D721Med (cell line): ENCODE measurements around the gene CUX1.

ENCODE experiments used
- DNase-seq: peaks from one replicate; pipeline ENCODE4 v3.0.0; 2011; ENCODE audit warnings: low spot score; ENCODE audit not compliant: insufficient read length
- FAIRE-seq: peaks from 2 replicates; lab custom pipeline; 2011; peaks lifted over from hg19 to GRCh38; lab: Jason Lieb, UNC
- TF ChIP-seq, protein P1 (sequence below): IDR thresholded peaks from 2 replicates; pipeline ENCODE4 v1.5.1; 2012; ENCODE audit warnings: mild to moderate bottlenecking, control low read depth; ENCODE audit not compliant: insufficient read depth; ENCODE audit errors: missing control alignments

CUX1 gene

GRCh38 chr7:101853684-101854083, 36.3 kb downstream of the CUX1 start:
- FAIRE-seq (no peak), DNase-seq (no peak)
- TF ChIP-seq, protein P1, sequence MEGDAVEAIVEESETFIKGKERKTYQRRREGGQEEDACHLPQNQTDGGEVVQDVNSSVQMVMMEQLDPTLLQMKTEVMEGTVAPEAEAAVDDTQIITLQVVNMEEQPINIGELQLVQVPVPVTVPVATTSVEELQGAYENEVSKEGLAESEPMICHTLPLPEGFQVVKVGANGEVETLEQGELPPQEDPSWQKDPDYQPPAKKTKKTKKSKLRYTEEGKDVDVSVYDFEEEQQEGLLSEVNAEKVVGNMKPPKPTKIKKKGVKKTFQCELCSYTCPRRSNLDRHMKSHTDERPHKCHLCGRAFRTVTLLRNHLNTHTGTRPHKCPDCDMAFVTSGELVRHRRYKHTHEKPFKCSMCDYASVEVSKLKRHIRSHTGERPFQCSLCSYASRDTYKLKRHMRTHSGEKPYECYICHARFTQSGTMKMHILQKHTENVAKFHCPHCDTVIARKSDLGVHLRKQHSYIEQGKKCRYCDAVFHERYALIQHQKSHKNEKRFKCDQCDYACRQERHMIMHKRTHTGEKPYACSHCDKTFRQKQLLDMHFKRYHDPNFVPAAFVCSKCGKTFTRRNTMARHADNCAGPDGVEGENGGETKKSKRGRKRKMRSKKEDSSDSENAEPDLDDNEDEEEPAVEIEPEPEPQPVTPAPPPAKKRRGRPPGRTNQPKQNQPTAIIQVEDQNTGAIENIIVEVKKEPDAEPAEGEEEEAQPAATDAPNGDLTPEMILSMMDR, result no peak

- TF ChIP-seq, protein P1, result no peak
- DNase-seq (no peak), FAIRE-seq (no peak)
Observed at GRCh38 chr7:101854084-101854865, 36.8 kb downstream of the CUX1 start.

DNA sequence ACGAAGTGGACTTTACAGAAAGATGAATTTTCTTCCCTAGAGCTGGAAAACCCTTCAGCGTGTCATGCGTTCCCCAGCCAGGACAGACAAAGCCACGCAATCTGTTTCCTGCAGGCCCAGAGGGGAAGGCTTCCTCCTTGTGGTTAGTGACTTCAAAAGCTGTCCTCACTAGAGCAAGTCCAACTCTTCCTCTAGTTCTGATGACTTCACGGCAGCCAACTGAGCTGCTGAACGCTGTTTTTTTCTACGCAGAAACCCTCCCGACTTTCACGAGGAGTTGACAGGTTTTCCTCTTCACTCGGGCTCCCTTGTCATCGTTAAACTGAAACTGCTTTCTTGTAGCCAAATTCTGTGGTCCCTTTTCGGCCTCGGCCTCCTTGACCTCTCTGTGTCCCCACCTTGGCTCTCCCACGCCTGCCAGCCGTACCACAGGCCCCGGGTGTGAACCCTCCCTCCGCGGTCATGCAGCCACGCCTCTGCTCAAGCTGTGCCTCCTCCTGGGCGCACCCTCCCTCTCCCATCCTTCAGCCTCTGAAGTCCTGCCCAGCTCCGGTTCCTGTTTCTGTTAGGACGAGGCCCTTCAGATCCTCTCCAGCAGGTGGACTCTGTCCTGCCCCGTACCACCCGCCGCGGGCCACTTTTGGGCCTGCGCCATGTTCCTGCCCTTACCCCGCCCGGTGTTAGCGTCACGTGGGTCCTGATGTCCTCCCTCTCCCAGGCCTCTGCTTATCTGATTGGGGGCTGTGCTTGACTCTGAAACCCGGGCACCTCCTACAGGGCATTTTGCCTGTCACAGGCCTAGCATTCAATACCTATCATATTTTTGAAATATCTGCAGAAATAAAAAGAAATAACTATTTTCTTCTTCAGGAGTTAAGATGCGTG, 39.3 kb downstream of the CUX1 start:
- TF ChIP-seq, protein P1, result no peak
- no peak for FAIRE-seq
- no peak for DNase-seq

DNA sequence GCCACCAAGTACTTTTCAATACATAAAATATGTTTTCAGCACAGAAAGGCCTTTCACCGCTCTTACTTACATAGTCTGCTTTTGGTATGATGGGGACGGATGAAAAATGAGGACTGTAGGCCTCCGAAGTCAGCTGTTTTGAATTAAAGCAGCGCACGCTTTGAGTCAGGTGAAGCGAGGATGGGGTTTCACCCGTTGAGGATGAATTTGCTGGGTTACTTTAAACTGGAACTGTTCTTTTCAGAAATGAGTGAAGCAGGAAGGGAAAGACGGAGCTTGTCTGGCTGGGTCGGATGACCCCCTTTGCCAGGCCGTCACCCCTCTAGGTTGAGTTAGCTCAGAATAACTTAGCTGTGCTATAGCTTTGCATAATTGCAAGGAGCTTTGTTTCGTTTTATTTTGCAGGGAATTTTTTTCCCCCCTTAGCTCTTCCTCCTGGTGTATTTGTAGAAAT, 40.0 kb downstream of the CUX1 start:
- no peak for FAIRE-seq
- TF ChIP-seq, protein P1, result no peak
- DNase-seq, result no peak

DNA sequence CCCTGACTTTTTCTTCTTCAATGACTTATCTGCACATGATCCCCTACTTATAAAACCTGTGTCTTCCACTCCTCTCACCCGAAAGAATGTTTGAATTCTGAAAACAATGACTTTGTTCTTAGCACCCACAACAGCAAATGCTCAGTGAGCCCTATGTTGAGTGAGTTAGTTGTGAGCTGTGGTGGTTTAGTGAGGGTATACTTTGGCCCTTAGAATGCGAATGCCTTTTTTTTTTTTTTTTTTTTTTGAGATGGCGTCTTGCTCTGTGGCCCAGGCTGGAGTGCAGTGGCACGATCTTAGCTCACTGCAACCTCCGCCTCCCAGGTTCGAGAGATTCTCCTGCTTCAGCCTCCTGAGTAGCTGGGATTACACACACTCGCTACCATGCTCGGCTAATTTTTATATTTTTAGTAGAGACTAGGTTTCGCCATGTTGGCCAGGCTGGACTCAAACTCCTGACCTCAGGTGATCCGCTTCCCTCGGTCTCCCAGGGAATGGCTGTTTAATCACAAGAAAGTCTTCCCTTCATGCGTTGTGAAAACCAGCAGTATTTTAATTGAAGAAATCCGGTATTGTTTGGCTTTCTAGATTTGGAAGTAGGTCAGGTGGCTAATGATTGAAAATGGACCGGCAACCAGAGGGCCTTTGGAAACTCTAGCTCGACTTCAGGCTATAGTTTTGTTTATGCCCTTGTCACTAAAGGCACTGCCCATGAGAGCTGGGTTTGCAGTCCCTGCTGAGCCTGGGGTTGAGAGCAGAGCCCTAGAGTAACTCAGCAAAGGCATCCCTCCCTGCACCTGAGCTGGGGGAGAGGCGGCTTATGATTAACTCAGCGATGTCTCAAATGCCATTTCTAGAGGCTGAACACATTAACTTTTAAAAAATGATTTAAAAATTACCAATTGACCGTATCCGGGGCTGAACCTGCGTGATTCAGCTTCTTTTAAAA, 41.3 kb downstream of the CUX1 start:
- FAIRE-seq (no peak), DNase-seq (no peak)
- TF ChIP-seq, protein P1, result no peak

- DNase-seq, result no peak
- TF ChIP-seq, protein P1, result no peak
- FAIRE-seq, result no peak
Observed at GRCh38 chr7:101859411-101860106, 42.1 kb downstream of the CUX1 start.
